Activated naive CD4-positive, alpha-beta T cell (primary cell): ENCODE data around the gene KRTAP4-3.
"Not testable (repeated sequence)": the region's sequence is repeated elsewhere in the genome, so short reads cannot be mapped to it uniquely, and the experiment has no call there.

Source experiments
- DNase-seq, 4 experiments: peaks; one replicate each; lab custom pipeline; 2025; lab: John Stamatoyannopoulos, UW

The KRTAP4-3 gene

DNA sequence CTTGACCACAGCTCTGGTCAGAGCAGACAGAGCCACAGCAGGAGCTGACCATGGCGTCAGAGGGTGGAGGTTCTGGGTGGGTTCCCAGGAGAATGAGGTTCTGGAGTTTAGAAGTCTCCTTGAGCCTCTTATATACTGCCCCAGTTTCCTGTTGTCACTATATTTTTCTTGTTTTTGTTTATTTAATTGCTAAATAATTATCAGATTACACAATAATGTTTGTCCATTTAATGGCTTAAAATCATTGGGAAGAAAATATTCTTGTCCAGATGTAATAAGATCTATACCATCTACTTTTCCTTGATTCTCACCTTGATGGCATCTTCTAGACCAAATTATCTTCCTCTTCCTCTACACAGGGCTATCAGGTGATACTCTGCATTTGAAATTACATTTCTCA lies at the start of gene KRTAP4-3:
Gene KRTAP4-3, minus strand, starts transcription at position 101 of the 400 bp plus-strand sequence. Its CDS starts 49 bp downstream, at position 52.
- no peak for DNase-seq

DNA sequence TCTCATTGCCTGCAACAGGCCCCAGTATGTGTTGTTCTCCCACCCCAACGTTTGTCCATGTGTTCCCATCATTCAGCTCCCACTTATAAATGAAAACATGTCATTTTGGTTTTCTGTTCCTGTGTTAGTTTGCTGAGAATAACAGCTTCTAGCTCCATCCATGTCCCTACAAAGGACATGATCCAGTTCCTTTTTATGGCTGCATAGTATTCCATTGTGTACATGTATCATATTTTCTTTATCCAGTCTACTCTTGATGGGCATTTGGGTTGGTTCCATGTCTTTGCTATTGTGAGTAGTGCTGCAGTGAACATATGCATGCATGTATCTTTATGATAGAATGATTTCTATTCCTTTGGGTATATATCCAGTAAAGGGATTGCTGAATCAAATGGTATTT lies 47.7 kb upstream of the KRTAP4-3 start:
- no peak for DNase-seq

DNA sequence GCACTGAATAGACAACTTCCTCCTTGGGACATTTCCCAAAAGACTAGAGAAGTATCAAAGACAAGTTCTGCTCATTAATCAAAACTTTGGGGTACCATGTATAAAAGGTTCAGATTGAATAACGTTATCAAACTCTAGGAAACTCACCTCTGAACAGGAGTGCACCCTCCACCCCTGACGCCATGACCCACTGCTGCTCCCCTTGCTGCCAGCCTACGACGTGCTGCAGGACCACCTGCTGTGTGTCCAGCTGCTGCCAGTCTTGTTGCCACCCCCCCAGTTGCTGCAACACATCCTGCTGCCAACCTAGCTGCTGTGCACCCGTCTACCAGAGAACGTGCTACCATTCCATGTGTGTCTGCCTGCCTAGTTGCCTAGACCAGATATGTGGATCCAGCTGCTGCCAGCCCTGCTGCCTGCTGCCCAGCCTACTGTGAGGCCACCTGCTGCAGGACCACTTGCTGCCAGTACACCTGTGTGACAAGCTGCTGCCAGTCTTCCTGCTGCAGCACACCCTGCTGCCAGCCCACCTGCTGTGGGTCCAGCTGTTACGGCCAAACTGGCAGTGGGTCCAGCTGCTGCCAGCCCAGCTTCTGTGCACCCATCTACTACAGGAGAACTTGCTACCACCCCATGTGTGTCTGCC lies 44.6 kb upstream of the KRTAP4-3 start:
- no peak for DNase-seq

DNA sequence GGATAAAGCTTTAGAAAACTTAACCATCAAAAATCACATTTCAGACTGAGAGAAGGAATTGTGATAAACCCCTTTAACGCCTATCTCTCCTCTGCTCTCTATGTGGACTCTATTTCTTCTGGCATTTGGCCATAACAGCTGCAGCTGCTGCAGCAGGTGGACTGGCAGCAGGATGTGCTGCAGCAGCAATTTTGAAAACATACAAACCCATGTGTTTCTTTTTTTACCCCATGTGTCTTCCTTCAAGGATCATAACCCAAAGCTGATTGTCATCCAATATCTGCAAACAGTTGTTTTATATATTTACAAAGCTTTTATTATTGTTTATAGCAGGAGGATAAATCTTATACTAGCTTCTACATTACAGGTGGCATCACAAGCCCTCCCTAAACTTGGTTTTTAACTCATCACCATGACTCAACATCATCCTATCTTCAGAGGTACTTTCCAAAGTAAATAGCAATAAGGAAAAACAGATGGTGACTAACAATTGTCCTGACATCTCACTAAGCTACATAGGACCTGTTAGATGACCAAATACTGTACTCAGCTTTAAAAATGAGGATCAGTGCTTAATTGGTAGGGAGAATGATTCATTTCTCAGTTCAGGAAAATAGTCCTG lies 43.9 kb upstream of the KRTAP4-3 start:
- DNase-seq, result no peak

DNA sequence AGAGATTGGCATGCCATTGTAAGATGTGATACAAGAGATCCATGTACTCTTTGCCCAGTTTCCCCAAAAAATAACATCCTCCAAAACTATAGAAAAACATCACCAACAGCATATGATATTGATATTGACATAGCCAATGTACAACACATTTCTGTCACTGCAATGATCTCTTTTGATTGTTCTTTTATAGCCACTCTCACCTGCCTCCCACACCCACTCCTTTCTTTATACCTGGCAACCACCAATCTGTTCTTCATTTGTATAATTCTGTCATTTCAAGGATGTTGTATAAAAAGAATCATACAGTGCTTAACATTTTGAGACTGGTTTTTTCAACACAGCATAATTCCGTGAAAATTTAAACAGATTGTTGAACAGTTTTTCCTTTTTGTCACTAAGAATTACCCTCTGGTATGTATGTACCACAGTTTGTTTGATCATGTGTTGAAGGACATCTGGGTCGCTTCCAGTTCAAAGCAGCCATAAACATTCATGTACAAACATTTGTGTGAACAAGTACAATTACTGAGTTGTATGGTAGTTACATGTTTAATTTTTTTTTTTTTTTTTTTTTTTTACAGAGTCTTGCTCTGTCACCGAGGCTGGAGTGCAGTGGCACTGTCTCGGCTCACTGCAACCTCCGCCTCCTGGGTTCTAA lies 31.5 kb upstream of the KRTAP4-3 start:
- DNase-seq, result no peak

DNA sequence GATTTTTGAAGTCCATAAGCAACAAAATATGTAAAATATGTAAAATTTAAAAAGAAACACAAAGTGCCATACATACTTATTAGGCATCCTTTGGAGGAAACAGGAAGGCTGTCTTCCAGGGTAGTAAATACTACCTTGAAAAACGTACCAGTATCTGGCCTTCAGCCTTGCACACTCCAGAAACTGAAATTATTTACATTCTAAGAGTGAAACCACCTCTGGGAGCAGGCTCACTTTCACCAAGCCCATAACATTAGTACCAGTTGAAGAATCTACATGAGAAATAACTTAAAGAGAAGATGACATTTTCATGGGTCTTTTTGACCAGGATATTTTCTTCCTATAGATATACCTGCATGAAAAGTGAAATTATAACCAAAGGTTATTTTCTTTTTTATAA lies 28.0 kb upstream of the KRTAP4-3 start:
- DNase-seq, result no peak

DNA sequence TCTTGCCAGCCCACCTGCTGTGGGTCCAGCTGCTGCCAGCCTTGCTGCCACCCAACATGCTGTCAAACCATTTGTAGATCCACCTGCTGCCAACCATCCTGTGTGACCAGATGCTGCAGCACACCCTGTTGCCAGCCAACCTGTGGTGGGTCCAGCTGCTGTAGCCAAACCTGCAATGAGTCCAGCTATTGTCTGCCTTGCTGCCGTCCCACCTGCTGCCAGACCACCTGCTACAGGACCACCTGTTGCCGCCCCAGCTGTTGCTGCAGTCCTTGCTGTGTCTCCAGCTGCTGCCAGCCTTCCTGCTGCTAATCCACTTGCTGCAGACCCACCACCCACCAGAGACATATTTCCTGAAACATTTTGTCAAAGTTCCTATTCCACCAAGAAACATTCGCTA lies 22.3 kb upstream of the KRTAP4-3 start:
- DNase-seq, result no peak

DNA sequence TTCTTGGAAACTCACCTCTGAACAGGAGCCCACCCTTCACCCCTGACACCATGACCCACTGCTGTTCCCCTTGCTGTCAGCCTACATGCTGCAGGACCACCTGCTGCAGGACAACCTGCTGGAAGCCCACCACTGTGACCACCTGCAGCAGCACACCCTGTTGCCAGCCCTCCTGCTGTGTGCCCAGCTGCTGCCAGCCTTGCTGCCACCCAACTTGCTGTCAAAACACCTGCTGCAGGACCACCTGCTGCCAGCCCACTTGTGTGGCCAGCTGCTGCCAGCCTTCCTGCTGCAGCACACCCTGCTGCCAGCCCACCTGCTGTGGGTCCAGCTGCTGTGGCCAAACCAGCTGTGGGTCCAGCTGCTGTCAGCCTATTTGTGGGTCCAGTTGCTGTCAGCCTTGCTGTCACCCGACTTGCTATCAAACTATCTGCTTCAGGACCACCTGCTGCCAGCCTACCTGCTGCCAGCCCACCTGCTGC lies 21.9 kb upstream of the KRTAP4-3 start, which contains the start of gene KRTAP9-1:
Gene KRTAP9-1, plus strand, starts transcription at position 51 of the 482 bp plus-strand sequence. Its CDS starts 0 bp downstream, at position 51.
- not testable (repeated sequence) for DNase-seq

DNA sequence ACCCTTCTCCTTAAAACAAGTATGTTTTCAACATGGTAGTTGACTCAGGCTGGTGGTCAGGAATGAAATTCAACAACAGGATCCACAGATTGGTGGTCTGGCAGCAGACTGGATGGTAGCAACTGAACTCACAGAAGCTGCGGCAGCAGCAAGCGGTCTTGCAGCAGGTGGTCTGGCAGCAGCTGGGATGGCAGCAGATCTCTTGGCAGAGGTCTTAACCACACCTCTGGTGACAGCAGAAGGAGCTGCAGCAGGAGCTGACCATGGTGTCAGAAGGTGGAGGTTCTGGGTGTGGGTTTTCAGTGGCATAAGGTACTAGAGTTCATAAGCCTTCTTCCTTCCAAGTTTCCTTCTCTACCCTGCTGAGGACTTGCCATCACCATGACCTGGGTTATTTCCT lies 18.9 kb upstream of the KRTAP4-3 start:
- no peak for DNase-seq

DNA sequence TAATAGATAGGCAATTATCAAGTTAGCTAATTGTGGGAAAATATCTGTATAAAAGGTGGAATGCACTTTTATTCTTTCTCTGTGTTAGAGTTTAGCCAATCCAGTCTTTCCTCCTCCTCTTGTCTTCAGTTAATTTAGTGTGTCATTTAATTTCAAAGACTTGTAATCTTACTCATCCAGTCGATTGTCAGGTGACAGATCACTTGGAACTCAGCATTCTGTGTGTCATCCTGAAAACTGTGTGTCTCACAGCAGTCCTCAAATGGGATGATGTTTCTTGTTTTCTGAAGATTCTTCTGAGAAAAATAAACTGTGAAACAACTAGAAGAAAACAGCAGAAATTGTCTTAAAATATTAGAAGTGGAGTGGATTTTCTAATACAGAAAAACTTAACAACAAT lies 17.0 kb upstream of the KRTAP4-3 start:
- no peak for DNase-seq

DNA sequence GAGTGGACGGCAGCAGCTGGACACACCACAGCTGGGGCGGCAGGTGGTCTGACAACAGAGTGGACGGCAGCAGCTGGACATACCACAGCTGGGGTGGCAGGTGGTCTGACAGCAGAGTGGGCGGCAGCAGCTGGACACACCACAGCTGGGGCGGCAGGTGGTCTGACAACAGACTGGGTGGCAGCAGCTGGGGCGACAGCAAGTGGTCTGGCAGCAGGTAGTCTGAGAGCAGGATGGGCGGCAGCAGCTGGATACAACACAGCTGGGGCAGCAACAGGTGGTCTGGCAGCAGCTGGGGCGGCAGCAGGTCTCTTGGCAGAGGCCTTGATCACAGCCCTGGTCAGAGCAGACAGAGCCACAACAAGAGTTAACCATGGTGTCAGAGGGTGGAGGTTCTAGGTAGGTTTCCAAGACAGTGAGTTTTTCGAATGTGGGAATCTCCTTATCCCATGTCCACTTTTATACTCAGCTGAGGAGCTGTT lies 16.5 kb upstream of the KRTAP4-3 start, which contains the start of gene KRTAP4-1:
Gene KRTAP4-1, minus strand, starts transcription at position 432 of the 482 bp plus-strand sequence. Its CDS starts 57 bp downstream, at position 375.
- DNase-seq, result no peak

DNA sequence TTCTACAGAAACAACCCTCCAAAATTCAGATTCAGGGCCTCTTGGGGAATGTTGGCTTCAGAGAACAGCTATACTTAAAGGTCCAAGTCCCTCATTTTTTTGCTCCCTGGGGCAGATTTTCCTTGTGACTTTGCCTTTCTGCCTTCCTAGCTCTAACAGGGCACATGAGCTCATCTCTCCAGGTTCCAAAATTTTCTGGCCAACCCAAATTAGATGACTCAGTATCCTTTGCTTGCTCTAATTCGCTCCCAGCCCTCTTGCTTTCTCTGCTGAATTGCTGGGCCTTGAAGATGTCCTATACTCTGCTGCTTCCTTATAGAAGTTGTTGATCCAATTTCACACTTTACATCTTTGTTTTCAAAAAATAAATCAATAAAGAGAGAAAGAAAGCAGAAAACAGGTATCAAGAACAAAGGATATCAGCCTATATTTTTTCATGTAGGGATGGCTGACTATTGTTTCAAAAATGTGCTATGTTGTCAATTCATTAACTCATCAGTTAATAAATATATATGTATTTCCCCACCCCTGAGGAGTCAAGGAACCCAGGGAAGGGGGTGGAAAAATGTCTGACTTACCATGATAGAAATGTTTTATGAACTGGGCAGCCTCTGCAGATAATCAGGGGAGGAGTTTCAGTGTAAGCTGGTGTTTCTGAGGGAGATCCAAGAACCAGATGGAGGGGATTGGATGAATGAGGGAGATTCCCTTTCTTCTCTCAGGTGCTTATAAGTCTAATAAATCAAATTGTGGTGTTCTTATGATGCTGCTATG lies 11.0 kb upstream of the KRTAP4-3 start:
- DNase-seq, result no peak

DNA sequence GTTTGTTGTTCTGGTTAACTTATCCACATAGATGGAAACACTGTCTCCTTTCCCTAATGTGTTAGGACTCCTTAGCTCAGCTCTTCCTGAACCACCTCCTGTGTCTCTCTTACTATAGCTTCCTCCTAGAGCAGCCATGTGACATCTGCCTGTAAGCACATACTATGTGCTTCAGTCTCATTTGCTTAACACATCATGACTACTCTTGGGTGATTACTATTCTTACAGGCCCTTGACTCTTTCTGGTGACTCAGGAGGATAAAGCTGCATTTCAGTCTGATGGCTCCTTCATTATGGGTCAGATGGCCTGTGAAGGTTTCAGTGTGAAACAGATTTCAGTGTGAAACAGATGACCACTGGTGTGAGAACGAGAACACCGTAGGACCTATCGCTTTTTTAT lies 10.3 kb upstream of the KRTAP4-3 start:
- DNase-seq, result no peak

DNA sequence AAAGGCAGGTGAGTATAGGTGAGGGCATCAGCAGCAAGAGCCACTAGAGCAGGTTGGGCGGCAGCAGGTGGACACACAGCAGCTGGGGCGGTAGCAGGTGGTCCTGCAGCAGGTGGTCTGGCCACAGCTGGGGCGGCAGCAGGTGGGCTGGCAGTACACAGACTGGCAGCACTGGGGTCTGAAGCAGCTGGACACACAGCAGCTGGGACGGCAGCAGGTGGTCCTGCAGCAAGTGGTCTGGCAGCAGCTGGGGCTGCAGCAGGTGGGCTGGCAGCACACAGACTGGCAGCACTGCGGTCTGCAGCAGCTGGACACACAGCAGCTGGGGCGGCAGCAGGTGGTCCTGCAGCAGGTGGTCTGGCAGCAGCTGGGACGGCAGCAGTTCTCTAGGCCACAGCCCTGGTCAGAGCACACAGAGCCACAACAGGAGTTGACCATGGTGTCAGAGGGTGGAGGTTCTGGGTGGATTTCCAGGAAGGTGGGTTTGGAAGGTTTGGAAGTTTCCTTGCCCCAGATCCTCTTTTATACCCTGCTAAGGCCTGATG lies 9.8 kb upstream of the KRTAP4-3 start, which contains the start of gene KRTAP4-2:
Gene KRTAP4-2, minus strand, starts transcription at position 495 of the 545 bp plus-strand sequence. Its CDS starts 57 bp downstream, at position 438.
- DNase-seq, result no peak

DNA sequence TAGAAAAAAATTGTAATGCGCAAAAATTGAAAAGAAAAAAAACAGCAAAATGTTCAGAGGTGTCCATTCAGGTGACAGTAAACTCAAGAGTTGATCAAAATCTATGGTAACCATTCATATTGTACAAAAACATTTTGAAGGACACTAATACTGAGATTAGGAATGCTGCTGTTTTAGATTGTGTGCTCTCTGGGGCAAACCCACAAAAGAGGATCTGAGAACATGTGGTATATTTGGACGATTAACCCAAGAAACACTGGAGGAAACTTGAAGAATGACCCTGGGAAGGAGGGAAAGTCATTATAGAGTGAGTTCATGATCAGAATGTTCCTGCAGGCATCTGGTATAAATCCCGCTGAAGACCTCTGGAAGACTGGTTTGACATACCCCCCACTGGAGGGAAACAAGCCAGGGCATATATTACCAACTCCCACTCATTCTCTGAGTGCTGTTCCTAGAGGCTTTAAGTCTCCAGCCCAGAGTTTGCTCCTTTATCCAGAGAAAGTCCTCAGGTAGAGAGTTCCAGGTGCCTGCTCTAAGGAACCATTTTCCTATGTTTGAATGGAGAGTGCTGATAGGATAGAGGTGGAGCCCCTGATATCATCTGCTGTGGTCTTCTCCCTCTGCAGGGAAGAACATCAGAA lies 8.8 kb upstream of the KRTAP4-3 start:
- DNase-seq, result no peak

DNA sequence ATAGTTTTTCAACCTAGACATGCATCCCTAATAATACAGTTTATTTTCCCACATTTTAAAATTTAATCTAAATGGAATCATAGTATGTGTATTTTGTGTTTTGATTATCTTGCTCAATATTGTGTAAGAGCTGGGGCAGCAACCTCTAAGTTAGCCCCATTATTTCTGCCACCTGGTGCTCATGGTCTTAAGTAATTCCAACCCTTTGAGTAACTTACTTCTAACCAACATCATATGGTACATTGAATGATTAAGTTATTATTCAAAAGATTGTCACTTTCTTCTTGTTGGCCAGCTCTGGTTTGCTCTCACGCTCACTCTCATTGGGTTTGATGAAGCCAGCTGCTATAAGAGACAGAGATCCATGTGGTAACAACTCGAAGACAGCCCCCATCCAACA lies 3.9 kb upstream of the KRTAP4-3 start:
- no peak for DNase-seq

DNA sequence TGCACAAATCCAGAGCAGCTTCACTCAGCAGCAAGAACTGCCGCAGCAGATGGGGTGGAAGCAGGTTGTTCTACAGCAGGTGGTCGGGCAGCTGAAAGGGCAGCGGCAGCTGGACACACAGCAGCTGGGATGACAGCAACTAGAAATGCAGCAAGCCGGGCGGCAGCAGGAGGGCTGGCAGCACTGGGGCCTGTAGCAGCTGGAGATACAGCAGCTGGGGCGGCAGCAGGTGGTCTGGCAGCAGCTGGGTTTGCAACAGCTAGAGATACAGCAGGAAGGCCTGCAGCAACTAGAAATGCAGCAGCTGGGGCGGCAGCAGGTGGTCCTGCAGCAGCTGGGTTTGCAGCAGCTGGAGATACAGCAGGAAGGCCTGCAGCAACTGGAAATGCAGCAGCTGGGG lies 460 bp downstream of the KRTAP4-3 start:
- DNase-seq, result no peak

DNA sequence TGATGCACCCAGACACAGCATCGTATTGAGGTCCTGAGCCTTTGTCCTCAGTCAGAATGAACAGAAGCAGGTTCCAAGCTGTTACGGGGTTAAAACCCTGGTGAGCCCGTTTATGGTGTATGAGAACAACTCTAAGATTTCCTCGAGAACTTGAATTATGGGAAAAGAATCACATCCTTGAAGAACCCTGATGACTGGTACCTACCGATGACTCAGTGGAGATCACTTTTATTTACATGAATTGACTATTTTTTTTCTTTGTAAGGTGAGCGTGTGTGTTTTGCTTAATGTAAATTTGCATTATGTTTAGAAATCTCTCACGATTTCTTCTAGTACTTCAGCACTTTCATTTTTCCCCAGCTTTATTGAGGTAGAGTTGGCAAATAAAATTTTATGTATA lies 4.2 kb downstream of the KRTAP4-3 start:
- DNase-seq, result no peak

DNA sequence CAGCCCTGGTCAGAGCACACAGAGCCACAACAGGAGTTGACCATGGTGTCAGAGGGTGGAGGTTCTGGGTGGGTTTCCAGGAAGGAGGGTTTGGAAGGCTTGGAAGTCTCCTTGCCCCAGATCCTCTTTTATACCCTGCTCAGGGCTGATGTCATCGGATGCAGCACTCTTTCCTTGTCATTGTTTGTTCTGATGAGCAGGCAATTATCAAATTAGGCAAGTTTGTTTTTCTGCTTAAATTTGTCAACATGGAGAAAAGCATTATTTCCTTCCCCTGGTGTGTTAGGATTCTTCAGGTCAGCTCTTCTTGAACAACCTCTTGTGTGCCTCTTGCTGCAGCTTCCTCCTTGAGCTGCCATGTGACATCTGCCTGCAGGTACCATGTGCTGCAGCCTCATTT lies 7.4 kb downstream of the KRTAP4-3 start, which contains the start of gene KRTAP4-4:
Gene KRTAP4-4, minus strand, starts transcription at position 101 of the 400 bp plus-strand sequence. Its CDS starts 57 bp downstream, at position 44.
- no peak for DNase-seq

DNA sequence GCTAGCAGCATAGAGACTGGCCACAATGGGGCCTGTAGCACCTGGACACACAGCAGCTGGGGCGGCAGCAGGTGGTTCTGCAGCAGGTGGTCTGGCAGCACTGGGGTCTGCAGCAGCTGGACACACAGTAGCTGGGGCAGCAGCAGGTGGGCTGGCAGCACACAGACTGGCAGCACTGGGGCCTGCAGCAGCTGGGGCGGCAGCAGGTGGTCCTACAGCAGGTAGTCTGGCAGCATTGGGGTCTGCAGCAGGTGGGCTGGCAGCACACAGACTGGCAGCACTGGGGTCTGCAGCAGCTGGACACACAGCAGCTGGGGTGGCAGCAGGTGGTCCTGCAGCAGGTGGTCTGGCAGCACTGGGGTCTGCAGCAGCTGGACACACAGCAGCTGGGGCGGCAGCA lies 7.8 kb downstream of the KRTAP4-3 start:
- not testable (repeated sequence) for DNase-seq

DNA sequence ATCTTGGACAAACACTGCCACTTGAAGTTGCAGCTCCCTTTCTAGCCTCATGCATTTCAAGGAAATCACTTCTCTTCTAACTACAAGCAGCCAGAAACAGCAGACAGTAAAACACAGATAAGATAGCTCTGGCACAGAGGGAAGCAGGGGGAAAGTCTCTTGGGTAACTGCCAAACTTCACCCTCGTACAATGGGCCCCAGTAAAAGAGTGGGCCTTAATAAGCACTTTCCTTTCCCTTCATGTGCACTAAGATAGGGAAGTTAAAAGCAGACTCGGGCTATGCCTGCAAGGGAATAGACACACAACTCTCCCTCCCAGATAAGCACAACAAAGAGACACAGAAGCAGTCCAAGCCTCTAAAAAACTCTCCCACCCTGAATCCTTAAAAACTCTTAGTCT lies 14.2 kb downstream of the KRTAP4-3 start:
- no peak for DNase-seq
